K562 (cell line): ENCODE data around the gene ANK3. TPM values are rescaled to one million over a fixed set of nuclear protein-coding genes. Genes with fewer than 3 reads are reported as not detected.

Experiments
- ATAC-seq: fragments of 200-7000 bp; cut with Tn5 transposase; 3 replicates; pipeline ENCODE4 v1.9.1; 2020; ENCODE audit warnings: moderate library complexity
- BruUV-seq: library from RNA; stranded (reverse); fragments of 400-500 nt; replicated peaks from 2 replicates; lab custom pipeline; 2021; lab: Mats Ljungman, UMichigan
- CTCF ChIA-PET: fragments of 300-600 bp; formaldehyde crosslinking; extraction: SDS; loops from one replicate; lab custom pipeline; 2021; ENCODE audit warnings: low intra/inter-chr PET ratio; lab: Yijun Ruan, JAX
- POLR2A ChIA-PET: fragments of 300-600, 350-650 bp; sonication (Branson Sonifier 250); formaldehyde crosslinking; extraction: SDS; loops from one replicate; lab custom pipeline; 2021; ENCODE audit warnings: antibody characterized with exemption, inconsistent platforms; lab: Yijun Ruan, JAX
- DNase-seq, 4 experiments: peaks; one replicate each; pipeline versions ENCODE4 v3.0.0 to v3.0.0-alpha.2; 2011 to 2018; ENCODE audit warnings: low spot score in 3 of 4, mixed read lengths in 3 of 4; ENCODE audit errors: extremely low read depth in 1 of 4
- FAIRE-seq: peaks from 2 replicates; lab custom pipeline; 2011; peaks lifted over from hg19 to GRCh38; lab: Jason Lieb, UNC
- H2AFZ ChIP-seq: 2 replicates; pipeline ENCODE4 v1.6.0; 2011; ENCODE audit warnings: low read depth, low read length, control low read depth, inconsistent platforms
- H3K27ac ChIP-seq: fragments of 200-600 bp; 3 replicates; pipeline ENCODE4 v1.8.0; 2011; ENCODE audit warnings: low read depth, mild to moderate bottlenecking, control low read depth, inconsistent platforms, low read length, moderate library complexity, mixed read lengths; ENCODE audit errors: extremely low read depth
- H3K27me3 ChIP-seq, 2 experiments: fragments of 300-600 bp in 1 of 2; 2 replicates in 1 of 2; 3 replicates in 1 of 2; pipeline versions ENCODE4 v1.6.0 to v1.8.0; 2011; ENCODE audit warnings: inconsistent platforms in 2 of 2, low read length in 2 of 2, mild to moderate bottlenecking in 1 of 2, mixed read lengths in 1 of 2, moderate library complexity in 1 of 2; ENCODE audit not compliant: control insufficient read depth in 2 of 2, insufficient read depth in 2 of 2
- H3K36me3 ChIP-seq: fragments of 300-600 bp; 3 replicates; pipeline ENCODE4 v1.8.0; 2011; ENCODE audit warnings: mild to moderate bottlenecking, low read length, inconsistent platforms; ENCODE audit not compliant: control insufficient read depth, insufficient read depth
- H3K4me1 ChIP-seq, 2 experiments: fragments of 200-600 bp in 1 of 2; replicated peaks in 1 of 2; 2 replicates in 1 of 2; 3 replicates in 1 of 2; pipeline versions ENCODE4 v1.5.1 to v1.8.0; 2011; ENCODE audit warnings: inconsistent platforms in 2 of 2, low read length in 2 of 2, mild to moderate bottlenecking in 1 of 2, mixed read lengths in 1 of 2, moderate library complexity in 1 of 2; ENCODE audit not compliant: control insufficient read depth in 2 of 2, insufficient read depth in 2 of 2
- H3K4me2 ChIP-seq: 2 replicates; pipeline ENCODE4 v1.6.1; 2011; ENCODE audit warnings: low read length, control low read depth, inconsistent platforms, mixed read lengths; ENCODE audit not compliant: insufficient read depth
- H3K4me3 ChIP-seq: fragments of 200-600 bp; sonication (generic), shearing (Covaris generic); 2 replicates; pipeline ENCODE4 v1.5.1; 2016; ENCODE audit warnings: control low read depth, inconsistent platforms
- H3K79me2 ChIP-seq: fragments of 200-600 bp; 3 replicates; pipeline ENCODE4 v1.8.0; 2011; ENCODE audit warnings: low read length, inconsistent platforms; ENCODE audit not compliant: control insufficient read depth, insufficient read depth
- H3K9ac ChIP-seq, 2 experiments: 2 replicates each; pipeline versions ENCODE4 v1.6.0 to v1.6.1; 2011; ENCODE audit warnings: low read depth in 2 of 2, low read length in 2 of 2, control low read depth in 1 of 2, inconsistent platforms in 1 of 2, mild to moderate bottlenecking in 1 of 2, mixed read lengths in 1 of 2; ENCODE audit not compliant: insufficient read depth in 1 of 2
- H3K9me1 ChIP-seq: one replicate; pipeline ENCODE4 v1.6.0; 2011; ENCODE audit warnings: inconsistent platforms, mild to moderate bottlenecking, low read length, moderate library complexity; ENCODE audit not compliant: control insufficient read depth, insufficient read depth
- H3K9me3 ChIP-seq: replicated peaks from 2 replicates; pipeline ENCODE4 v1.5.1; 2011; ENCODE audit warnings: low read depth, low read length, inconsistent platforms; ENCODE audit not compliant: control insufficient read depth, insufficient read depth
- H4K20me1 ChIP-seq: replicated peaks from 2 replicates; pipeline ENCODE4 v1.6.1; 2011; ENCODE audit warnings: low read length, inconsistent platforms, mixed read lengths; ENCODE audit not compliant: control insufficient read depth, insufficient read depth
- BACH1 ChIP-seq: fragments of 200-800 bp; sonication (Bioruptor generic); IDR thresholded peaks from 2 replicates; pipeline ENCODE4 v1.6.1; 2016; ENCODE audit warnings: missing genetic modification characterization, missing compliant biosample characterization
- CBX5 ChIP-seq: IDR thresholded peaks from 2 replicates; pipeline ENCODE4 v1.6.1; 2014; ENCODE audit warnings: low read depth, borderline replicate concordance
- E2F4 ChIP-seq: sonication (generic); formaldehyde crosslinking; IDR thresholded peaks from 2 replicates; pipeline ENCODE4 v1.8.0; 2022; ENCODE audit warnings: mild to moderate bottlenecking, low read depth, missing genetic modification reagents
- E4F1 ChIP-seq: fragments of 250-450 bp; sonication (Bioruptor Pico); IDR thresholded peaks from 2 replicates; pipeline ENCODE4 v1.5.0; 2021; ENCODE audit warnings: mild to moderate bottlenecking, borderline replicate concordance
- EGR1 ChIP-seq: fragments of 450-650 bp; conservative IDR thresholded peaks from 2 replicates; pipeline ENCODE4 v1.6.1; 2017; ENCODE audit warnings: mild to moderate bottlenecking
- HMGN3 ChIP-seq: IDR thresholded peaks from 2 replicates; pipeline ENCODE4 v1.6.1; 2011; ENCODE audit warnings: borderline replicate concordance, low read depth, mild to moderate bottlenecking, mixed read lengths, low read length; ENCODE audit not compliant: insufficient read length; ENCODE audit errors: extremely low read depth
- MXD1 ChIP-seq: fragments of 250-450 bp; sonication (Bioruptor Pico); IDR thresholded peaks from 2 replicates; pipeline ENCODE4 v1.8.0; 2021; ENCODE audit warnings: borderline replicate concordance, mild to moderate bottlenecking, moderate library complexity; ENCODE audit not compliant: poor library complexity, severe bottlenecking
- NFE2 ChIP-seq: IDR thresholded peaks from 2 replicates; pipeline ENCODE4 v1.6.1; 2014; ENCODE audit warnings: antibody characterized with exemption, low read depth
- NFRKB ChIP-seq: fragments of 450-650 bp; IDR thresholded peaks from 2 replicates; pipeline ENCODE4 v1.6.1; 2016; ENCODE audit warnings: low read depth
- SRSF3 ChIP-seq: fragments of 200-400 bp; formaldehyde crosslinking; IDR thresholded peaks from 2 replicates; pipeline ENCODE4 v1.6.1; 2016; ENCODE audit warnings: mild to moderate bottlenecking, low read length, moderate library complexity; ENCODE audit not compliant: insufficient read depth
- ZNF609 ChIP-seq: sonication (generic); formaldehyde crosslinking; IDR thresholded peaks from 2 replicates; pipeline ENCODE4 v1.8.1; 2023; ENCODE audit warnings: missing genetic modification reagents, mild to moderate bottlenecking, borderline replicate concordance
- WGBS: fragments of 100-300 bp; shearing (Covaris generic); methylation state at CpG from one replicate; pipeline ENCODE4 v1.1.6; 2016; ENCODE audit warnings: low coverage, mixed read lengths; ENCODE audit not compliant: insufficient coverage; ENCODE audit errors: missing lambda C conversion rate; 5-methylcytosine and 5-hydroxymethylcytosine counted together
- in situ Hi-C: fragments of 300-500 bp; cut with MboI; formaldehyde crosslinking; loops from 4 replicates; pipeline ENCODE4 v1.15.0; 2018; ENCODE audit warnings: inconsistent platforms, mixed read lengths
- intact Hi-C: fragments of 100-400 bp; cut with micrococcal nuclease; formaldehyde crosslinking; loops from 2 replicates; pipeline ENCODE4 v1.14.2; 2022
- polyA plus RNA-seq, 8 experiments: library from polyadenylated mRNA; depleted of rRNA in 4 of 8; stranded (reverse) in 5 of 8; unstranded in 3 of 8; fragments of >200 nt; fragmentation: Nextera tagmentation in 2 of 8; fragmentation: Illumina TruSeq in 1 of 8; extraction: Ambion mirVana in 2 of 8; extraction: Trizol in 1 of 8; gene quantifications; 2 replicates each; pipeline versions ENCODE4 v1.2.1 to v1.2.3, GENCODE V29; 2011 to 2014; ENCODE audit warnings: inconsistent platforms in 1 of 8, missing spikeins in 1 of 8
- total RNA-seq, 7 experiments: library from RNA; depleted of rRNA in 6 of 7; stranded (reverse); fragments of >200 nt in 6 of 7; fragmentation: Illumina TruSeq in 2 of 7; extraction: Trizol in 2 of 7; gene quantifications; 2 replicates each; pipeline versions ENCODE4 v1.2.1 to v1.2.3, GENCODE V29; 2011 to 2021; ENCODE audit warnings: low replicate concordance in 1 of 7

The ANK3 gene
- total and polyA plus RNA-seq, 9 of the 15 experiments (the other 6 are each of a cell fraction or from before 2014, with no cell fraction given), result 10.0 to 32.3 (median 17.9) TPM

- no peak for TF ChIP-seq ZNF609 (CRISPR knock-in tag)
- TF ChIP-seq, all 486 proteins: peak for 0
These were observed 15.5 kb upstream of the ANK3 start (continued) for GRCh38 chr10:60405172-60405571.

- Histone ChIP-seq H3K4me2 (no peak overlapping the region), H3K27ac (no peak overlapping the region), H2AFZ (no peak overlapping the region), H3K9ac (no peak overlapping the region), H4K20me1 (no peaks in the 10 kb centered on the region), H3K9me1 (no peaks in the 10 kb centered on the region), H3K4me3 (no peak overlapping the region), H3K27me3 (no peaks in the 10 kb centered on the region), H3K79me2 (no peaks in the 10 kb centered on the region), H3K36me3 (no peaks in the 10 kb centered on the region), H3K4me1 (no peaks in the 10 kb centered on the region), H3K9me3 (no peaks in the 10 kb centered on the region)
- DNase-seq, result no peak
- in situ Hi-C loops, result no loop called here
- ATAC-seq, result no peak
- FAIRE-seq, result no peak
- 64% methylated on average over 8 of the region's 8 CpGs for WGBS
- POLR2A ChIA-PET, result no interaction called here
- intact Hi-C loops, result no loop called here
- BruUV-seq, result no TSS peak
- CTCF ChIA-PET, result no interaction called here
- TF ChIP-seq NFRKB (no peak), CBX5 (no peak), HMGN3 (no peak), NFE2 (no peak), E4F1 (CRISPR knock-in tag) (no peak), MXD1 (no peak), BACH1 (tag) (no peak), EGR1 (no peak), SRSF3 (no peak), E2F4 (CRISPR knock-in tag) (no peak)
These were observed 13.6 kb upstream of the ANK3 start for GRCh38 chr10:60403168-60403873.
